DND-41 (cell line): ENCODE results near the gene NTM.

ENCODE experiments used
- EZH2 ChIP-seq: IDR thresholded peaks from 3 replicates; pipeline ENCODE4 v1.6.1; 2012; ENCODE audit warnings: borderline replicate concordance, low read depth, mild to moderate bottlenecking, moderate library complexity, low read length, inconsistent platforms; ENCODE audit not compliant: severe bottlenecking
- TF ChIP-seq, protein P1 (sequence below): IDR thresholded peaks from 2 replicates; pipeline ENCODE4 v1.5.1; 2012; ENCODE audit warnings: borderline replicate concordance, low read length, moderate library complexity, mild to moderate bottlenecking; ENCODE audit not compliant: poor library complexity, severe bottlenecking; ENCODE audit errors: extremely low read depth

DNA sequence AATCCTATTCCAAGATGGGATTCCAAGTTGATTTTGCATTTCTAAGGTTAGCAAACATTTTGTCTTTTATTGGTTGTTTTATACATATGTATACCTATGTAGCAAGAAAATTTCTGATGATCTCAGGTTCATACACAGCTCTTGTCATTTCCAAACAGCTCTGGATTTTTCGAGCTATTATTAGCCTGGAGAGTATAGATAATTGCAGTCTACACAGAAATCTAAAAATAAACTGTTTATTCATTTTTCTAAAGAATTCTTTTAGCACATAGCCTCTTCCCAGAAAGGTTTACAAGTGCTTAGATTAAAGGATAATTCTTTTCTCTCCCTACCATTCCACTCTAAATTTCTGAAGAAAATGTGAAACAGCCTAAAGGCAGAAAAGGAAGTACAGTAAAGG lies 705.0 kb downstream of the NTM start:
- TF ChIP-seq EZH2, result no peak
- TF ChIP-seq, protein P1, sequence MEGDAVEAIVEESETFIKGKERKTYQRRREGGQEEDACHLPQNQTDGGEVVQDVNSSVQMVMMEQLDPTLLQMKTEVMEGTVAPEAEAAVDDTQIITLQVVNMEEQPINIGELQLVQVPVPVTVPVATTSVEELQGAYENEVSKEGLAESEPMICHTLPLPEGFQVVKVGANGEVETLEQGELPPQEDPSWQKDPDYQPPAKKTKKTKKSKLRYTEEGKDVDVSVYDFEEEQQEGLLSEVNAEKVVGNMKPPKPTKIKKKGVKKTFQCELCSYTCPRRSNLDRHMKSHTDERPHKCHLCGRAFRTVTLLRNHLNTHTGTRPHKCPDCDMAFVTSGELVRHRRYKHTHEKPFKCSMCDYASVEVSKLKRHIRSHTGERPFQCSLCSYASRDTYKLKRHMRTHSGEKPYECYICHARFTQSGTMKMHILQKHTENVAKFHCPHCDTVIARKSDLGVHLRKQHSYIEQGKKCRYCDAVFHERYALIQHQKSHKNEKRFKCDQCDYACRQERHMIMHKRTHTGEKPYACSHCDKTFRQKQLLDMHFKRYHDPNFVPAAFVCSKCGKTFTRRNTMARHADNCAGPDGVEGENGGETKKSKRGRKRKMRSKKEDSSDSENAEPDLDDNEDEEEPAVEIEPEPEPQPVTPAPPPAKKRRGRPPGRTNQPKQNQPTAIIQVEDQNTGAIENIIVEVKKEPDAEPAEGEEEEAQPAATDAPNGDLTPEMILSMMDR, result no peak
